HG02610 (cell line): Measurements from ENCODE around the gene ANTXRL.
"Not testable (repeated sequence)": the region's sequence is repeated elsewhere in the genome, so short reads cannot be mapped to it uniquely, and the experiment has no call there.

Experiments used
- ATAC-seq: cut with Tn5 transposase; IDR thresholded peaks from one replicate; pipeline ENCODE4 v1.9.1; 2021; ENCODE audit warnings: mild to moderate bottlenecking, moderate library complexity; ENCODE audit not compliant: unreplicated experiment

The ANTXRL gene

GRCh38 chr10:46272863-46273415, 13.9 kb upstream of the ANTXRL start:
- ATAC-seq, result no peak

- ATAC-seq, result no peak
These were observed 13.0 kb upstream of the ANTXRL start for GRCh38 chr10:46273506-46274477.

GRCh38 chr10:46277840-46278239, 9.0 kb upstream of the ANTXRL start:
- ATAC-seq, result no peak

- not testable (repeated sequence) for ATAC-seq
These were observed 4.4 kb upstream of the ANTXRL start for GRCh38 chr10:46282421-46282831.

- no peak for ATAC-seq
These were observed 3.8 kb upstream of the ANTXRL start for GRCh38 chr10:46282842-46283574.

GRCh38 chr10:46283580-46284285, 3.1 kb upstream of the ANTXRL start:
- no peak for ATAC-seq

GRCh38 chr10:46284286-46285229, 2.2 kb upstream of the ANTXRL start:
- ATAC-seq, result peak; percentile 95

- no peak for ATAC-seq
These were observed 1.5 kb upstream of the ANTXRL start for GRCh38 chr10:46285300-46285699.

- no peak for ATAC-seq
These were observed 704 bp upstream of the ANTXRL start for GRCh38 chr10:46285966-46286620.

- ATAC-seq, result no peak
These were observed 1.2 kb downstream of the ANTXRL start for GRCh38 chr10:46287846-46288477.

- no peak for ATAC-seq
These were observed 1.9 kb downstream of the ANTXRL start for GRCh38 chr10:46288601-46289206.

- no peak for ATAC-seq
These were observed 2.5 kb downstream of the ANTXRL start for GRCh38 chr10:46289209-46289810.

GRCh38 chr10:46290101-46290886, 3.5 kb downstream of the ANTXRL start:
- ATAC-seq, result no peak

GRCh38 chr10:46291817-46292572, 5.2 kb downstream of the ANTXRL start:
- no peak for ATAC-seq

GRCh38 chr10:46292573-46293023, 5.8 kb downstream of the ANTXRL start:
- no peak for ATAC-seq

- ATAC-seq, result no peak
These were observed 6.4 kb downstream of the ANTXRL start for GRCh38 chr10:46293228-46293627.
